IPS-18a (cell line): ENCODE measurements around the gene SLC25A24.
"Not testable (repeated sequence)": the region's sequence is repeated elsewhere in the genome, so short reads cannot be mapped to it uniquely, and the experiment has no call there.

ENCODE experiments used
- H3K27ac ChIP-seq: one replicate; pipeline ENCODE4 v1.5.1; 2013; ENCODE audit warnings: low read length
- H3K27me3 ChIP-seq: one replicate; pipeline ENCODE4 v1.6.1; 2013; ENCODE audit warnings: mild to moderate bottlenecking, low read length; ENCODE audit not compliant: control insufficient read depth, insufficient read depth
- H3K36me3 ChIP-seq: one replicate; pipeline ENCODE4 v1.6.1; 2013; ENCODE audit warnings: low read depth, low read length; ENCODE audit not compliant: control insufficient read depth
- H3K4me1 ChIP-seq: one replicate; pipeline ENCODE4 v1.6.1; 2013; ENCODE audit warnings: low read depth, low read length; ENCODE audit not compliant: control insufficient read depth
- H3K4me3 ChIP-seq: one replicate; pipeline ENCODE4 v1.5.1; 2013; ENCODE audit warnings: low read length
- H3K9ac ChIP-seq: one replicate; pipeline ENCODE4 v1.6.1; 2013; ENCODE audit warnings: mild to moderate bottlenecking, low read length, moderate library complexity
- H3K9me3 ChIP-seq: one replicate; pipeline ENCODE4 v1.6.1; 2013; ENCODE audit warnings: low read depth, low read length; ENCODE audit not compliant: control insufficient read depth

The SLC25A24 gene

GRCh38 chr1:108192581-108192980 is 7.6 kb downstream of the SLC25A24 start:
- Histone ChIP-seq H3K4me1 (no peaks in the 10 kb centered on the region), H3K27me3 (no peaks in the 10 kb centered on the region), H3K9me3 (no peaks in the 10 kb centered on the region), H3K27ac (no peak overlapping the region), H3K36me3 (no peaks in the 10 kb centered on the region), H3K9ac (no peak overlapping the region), H3K4me3 (no peak overlapping the region)

DNA sequence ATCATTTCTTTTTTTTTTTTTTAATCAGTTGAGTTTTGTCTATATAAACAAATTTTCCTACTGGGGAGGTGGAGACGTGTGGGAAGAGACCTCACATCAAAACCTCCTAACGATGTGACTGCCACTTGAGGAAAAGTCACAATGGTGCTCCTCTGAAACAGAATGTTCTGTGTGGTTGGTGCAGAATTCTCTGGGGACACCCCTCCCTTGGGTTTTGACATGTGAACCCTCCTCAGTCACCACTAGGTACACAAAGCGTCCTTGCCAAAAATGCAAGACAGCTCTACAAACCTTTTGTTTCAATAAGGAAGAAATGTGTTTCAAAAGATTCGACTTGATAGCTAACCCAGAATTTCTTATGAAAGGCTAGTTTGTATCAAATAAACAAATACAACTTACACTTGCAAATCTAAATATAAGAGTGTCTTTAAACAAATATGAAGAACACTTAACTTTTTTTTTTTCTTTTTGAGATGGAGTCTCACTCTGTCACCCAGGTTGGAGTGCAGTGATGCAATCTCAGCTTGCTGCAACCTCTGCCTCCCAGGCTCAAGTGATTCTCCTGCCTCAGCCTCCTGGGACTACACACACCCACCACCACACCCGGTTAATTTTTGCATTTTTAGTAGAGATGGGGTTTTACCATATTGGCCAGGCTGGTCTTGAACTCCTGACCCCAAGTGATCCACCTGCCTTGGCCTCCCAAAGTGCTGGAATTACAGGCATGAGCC is 9.3 kb downstream of the SLC25A24 start:
- Histone ChIP-seq H3K4me1 (no peaks in the 10 kb centered on the region), H3K9me3 (no peaks in the 10 kb centered on the region), H3K27ac (no peak overlapping the region), H3K36me3 (no peaks in the 10 kb centered on the region), H3K27me3 (no peaks in the 10 kb centered on the region), H3K4me3 (no peak overlapping the region), H3K9ac (no peak overlapping the region)

- peaks cover 2% of the 10 kb centered on the region for H3K36me3 ChIP-seq
- no peaks in the 10 kb centered on the region for H3K4me1 ChIP-seq
- H3K9ac ChIP-seq: no peak overlapping the region
- no peaks in the 10 kb centered on the region for H3K9me3 ChIP-seq
- H3K27ac ChIP-seq: no peak overlapping the region
- no peak overlapping the region for H3K4me3 ChIP-seq
- no peaks in the 10 kb centered on the region for H3K27me3 ChIP-seq
Measured at GRCh38 chr1:108190001-108190634, 10.0 kb downstream of the SLC25A24 start.

- Histone ChIP-seq H3K27me3 (no peaks in the 10 kb centered on the region), H3K9me3 (no peaks in the 10 kb centered on the region), H3K4me3 (no peak overlapping the region), H3K9ac (no peak overlapping the region), H3K4me1 (no peaks in the 10 kb centered on the region), H3K36me3 (peaks cover 7% of the 10 kb centered on the region), H3K27ac (no peak overlapping the region)
Measured at GRCh38 chr1:108188801-108189200, 11.3 kb downstream of the SLC25A24 start.

DNA sequence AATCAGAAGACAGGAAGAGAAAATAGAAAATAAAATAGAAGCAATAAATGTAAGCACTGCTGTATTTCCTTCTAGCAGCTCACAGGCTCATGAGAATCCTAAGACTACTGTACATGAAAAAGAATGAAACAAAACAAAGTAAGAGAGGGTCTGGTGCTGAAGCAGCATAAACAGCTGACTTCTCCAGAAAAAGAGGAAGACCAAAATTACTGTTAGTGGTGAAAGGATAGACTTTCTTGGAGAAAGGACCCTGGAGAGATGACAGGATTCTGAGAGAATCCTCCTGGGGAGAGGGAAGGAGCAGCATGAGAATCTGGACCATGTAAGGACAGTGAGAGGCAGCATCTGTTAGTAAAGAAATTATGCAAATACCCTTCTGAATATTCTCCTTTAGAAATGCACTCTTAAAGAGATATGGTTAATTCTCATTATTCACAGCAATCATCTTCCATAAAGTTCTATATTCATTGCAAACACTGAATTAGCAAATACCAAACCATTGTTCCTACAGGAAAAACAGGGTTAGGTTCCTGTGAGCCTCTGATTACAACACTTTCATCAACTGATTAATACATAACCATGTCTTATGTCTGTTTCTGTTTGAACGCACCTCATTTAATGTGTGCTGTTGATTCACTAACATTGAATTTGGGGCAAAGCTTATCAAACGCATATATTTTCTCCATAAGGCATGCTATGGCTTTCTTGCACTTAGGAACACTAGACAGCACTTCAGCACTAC is 17.0 kb downstream of the SLC25A24 start:
- no peak overlapping the region for H3K4me3 ChIP-seq
- peaks cover 14% of the 10 kb centered on the region for H3K36me3 ChIP-seq
- H3K9ac ChIP-seq: no peak overlapping the region
- no peak overlapping the region for H3K27ac ChIP-seq
- H3K4me1 ChIP-seq: no peaks in the 10 kb centered on the region
- no peaks in the 10 kb centered on the region for H3K9me3 ChIP-seq
- H3K27me3 ChIP-seq: no peaks in the 10 kb centered on the region

- no peaks in the 10 kb centered on the region for H3K4me1 ChIP-seq
- H3K27ac ChIP-seq: no peak overlapping the region
- H3K9me3 ChIP-seq: peaks cover 12% of the 10 kb centered on the region
- no peak overlapping the region for H3K4me3 ChIP-seq
- H3K9ac ChIP-seq: no peak overlapping the region
- H3K36me3 ChIP-seq: peaks cover 9% of the 10 kb centered on the region
- H3K27me3 ChIP-seq: no peaks in the 10 kb centered on the region
Measured at GRCh38 chr1:108179018-108179417, 21.1 kb downstream of the SLC25A24 start.

DNA sequence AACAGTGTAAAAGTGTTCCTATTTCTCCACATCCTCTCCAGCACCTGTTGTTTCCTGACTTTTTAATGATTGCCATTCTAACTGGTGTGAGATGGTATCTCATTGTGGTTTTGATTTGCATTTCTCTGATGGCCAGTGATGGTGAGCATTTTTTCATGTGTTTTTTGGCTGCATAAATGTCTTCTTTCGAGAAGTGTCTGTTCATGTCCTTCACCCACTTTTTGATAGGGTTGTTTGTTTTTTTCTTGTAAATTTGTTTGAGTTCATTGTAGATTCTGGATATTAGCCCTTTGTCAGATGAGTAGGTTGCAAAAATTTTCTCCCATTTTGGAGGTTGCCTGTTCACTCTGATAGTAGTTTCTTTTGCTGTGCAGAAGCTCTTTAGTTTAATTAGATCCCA is 37.7 kb downstream of the SLC25A24 start:
- H3K9ac ChIP-seq, H3K4me3 ChIP-seq, H3K36me3 ChIP-seq, H3K27me3 ChIP-seq, H3K27ac ChIP-seq, H3K9me3 ChIP-seq, H3K4me1 ChIP-seq: not testable (repeated sequence)

DNA sequence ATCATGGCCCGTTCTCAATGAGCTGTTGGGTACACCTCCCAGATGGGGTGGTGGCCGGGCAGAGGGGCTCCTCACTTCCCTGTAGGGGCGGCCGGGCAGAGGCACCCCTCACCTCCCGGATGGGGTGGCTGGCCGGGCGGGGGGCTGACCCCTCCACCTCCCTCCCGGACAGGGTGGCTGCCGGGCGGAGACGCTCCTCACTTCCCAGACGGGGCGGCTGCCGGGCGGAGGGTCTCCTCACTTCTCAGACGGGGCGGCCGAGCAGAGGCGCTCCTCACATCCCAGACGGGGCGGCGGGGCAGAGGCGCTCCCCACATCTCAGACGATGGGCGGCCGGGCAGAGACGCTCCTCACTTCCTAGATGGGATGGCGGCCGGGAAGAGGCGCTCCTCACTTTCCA is 40.2 kb downstream of the SLC25A24 start:
- not testable (repeated sequence) for H3K36me3 ChIP-seq, H3K9ac ChIP-seq, H3K4me3 ChIP-seq, H3K4me1 ChIP-seq, H3K27me3 ChIP-seq, H3K27ac ChIP-seq, H3K9me3 ChIP-seq

DNA sequence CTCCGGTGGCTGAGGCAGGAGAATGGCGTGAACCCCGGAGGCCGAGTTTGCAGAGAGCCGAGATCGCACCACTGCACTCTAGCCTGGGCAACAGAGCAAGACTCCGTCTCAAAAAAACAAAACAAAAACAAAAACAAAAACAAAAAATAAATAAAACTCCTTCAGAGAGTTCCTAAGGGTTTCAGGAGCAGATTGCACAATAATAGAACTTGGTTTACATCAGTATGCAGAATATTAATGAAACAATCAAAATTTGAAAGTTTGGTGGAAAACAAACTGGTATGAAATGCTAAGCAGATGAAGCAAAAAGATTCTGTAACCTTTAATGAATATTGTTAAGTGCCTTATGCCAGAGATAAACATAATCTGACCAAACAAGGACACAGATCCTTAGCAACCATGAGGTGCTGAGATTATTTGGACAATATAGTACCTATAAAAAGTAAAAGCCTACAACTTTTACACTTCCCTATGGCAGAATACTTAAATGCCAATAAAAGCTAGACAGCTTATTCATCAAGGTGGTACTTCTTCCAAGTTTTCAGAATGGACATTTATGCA is 41.2 kb downstream of the SLC25A24 start:
- Histone ChIP-seq H3K36me3 (peaks cover 3% of the 10 kb centered on the region), H3K4me3 (no peak overlapping the region), H3K27ac (no peak overlapping the region), H3K4me1 (no peaks in the 10 kb centered on the region), H3K9ac (no peak overlapping the region), H3K27me3 (no peaks in the 10 kb centered on the region), H3K9me3 (no peaks in the 10 kb centered on the region)

GRCh38 chr1:108154314-108154713 is 45.8 kb downstream of the SLC25A24 start:
- H3K36me3 ChIP-seq: peaks cover 7% of the 10 kb centered on the region
- no peak overlapping the region for H3K4me3 ChIP-seq
- no peaks in the 10 kb centered on the region for H3K9me3 ChIP-seq
- H3K27me3 ChIP-seq: no peaks in the 10 kb centered on the region
- H3K4me1 ChIP-seq: no peaks in the 10 kb centered on the region
- H3K27ac ChIP-seq: no peak overlapping the region
- H3K9ac ChIP-seq: no peak overlapping the region

DNA sequence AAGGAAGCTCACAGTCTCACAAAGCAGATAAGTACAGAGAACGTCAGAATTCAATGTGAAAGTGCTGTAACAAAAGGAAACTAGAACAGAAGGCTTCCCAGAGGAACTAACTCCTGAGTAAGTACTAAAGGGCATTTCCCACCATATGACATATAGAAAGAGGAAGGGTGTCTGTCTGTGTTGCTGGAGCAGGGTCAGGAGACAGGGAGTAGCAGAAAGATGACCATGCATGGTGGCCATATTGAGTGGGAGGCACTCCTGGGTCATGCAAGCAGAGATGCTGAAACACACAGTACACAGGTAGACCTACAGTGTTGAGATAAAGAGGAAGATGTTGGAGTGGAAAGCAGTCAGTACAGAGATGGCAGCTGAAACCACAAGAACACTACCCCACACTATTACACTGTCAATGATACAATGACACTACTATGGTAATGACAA is 47.3 kb downstream of the SLC25A24 start:
- H3K9ac ChIP-seq: no peak overlapping the region
- H3K36me3 ChIP-seq: peaks cover 13% of the 10 kb centered on the region
- no peak overlapping the region for H3K4me3 ChIP-seq
- no peaks in the 10 kb centered on the region for H3K4me1 ChIP-seq
- H3K27me3 ChIP-seq: no peaks in the 10 kb centered on the region
- H3K27ac ChIP-seq: no peak overlapping the region
- H3K9me3 ChIP-seq: no peaks in the 10 kb centered on the region
